Fibroblast of villous mesenchyme (primary cell): ENCODE data around the gene TRPV3. TPM values are rescaled to one million over a fixed set of nuclear protein-coding genes. Genes with fewer than 3 reads are reported as not detected.
"Not testable (repeated sequence)": the region's sequence is repeated elsewhere in the genome, so short reads cannot be mapped to it uniquely, and the experiment has no call there.

Source experiments
- DNase-seq: peaks from one replicate; pipeline ENCODE4 v3.0.0-alpha.2; 2010; ENCODE audit warnings: low read depth
- H3K4me3 ChIP-seq: 2 replicates; pipeline ENCODE4 v1.5.1; 2011; ENCODE audit warnings: low read depth, mild to moderate bottlenecking, low read length
- total RNA-seq: library from RNA; depleted of rRNA; stranded (reverse); fragments of >200 nt; gene quantifications from 2 replicates; pipeline ENCODE4 v1.2.3, GENCODE V29; 2012
- TF ChIP-seq, protein P1 (sequence below): IDR thresholded peaks from 2 replicates; pipeline ENCODE4 v1.5.1; 2012; ENCODE audit warnings: low read depth, mild to moderate bottlenecking, low read length; ENCODE audit not compliant: insufficient read depth

The TRPV3 gene
- total RNA-seq, 1 donor = 0.43 TPM

DNA sequence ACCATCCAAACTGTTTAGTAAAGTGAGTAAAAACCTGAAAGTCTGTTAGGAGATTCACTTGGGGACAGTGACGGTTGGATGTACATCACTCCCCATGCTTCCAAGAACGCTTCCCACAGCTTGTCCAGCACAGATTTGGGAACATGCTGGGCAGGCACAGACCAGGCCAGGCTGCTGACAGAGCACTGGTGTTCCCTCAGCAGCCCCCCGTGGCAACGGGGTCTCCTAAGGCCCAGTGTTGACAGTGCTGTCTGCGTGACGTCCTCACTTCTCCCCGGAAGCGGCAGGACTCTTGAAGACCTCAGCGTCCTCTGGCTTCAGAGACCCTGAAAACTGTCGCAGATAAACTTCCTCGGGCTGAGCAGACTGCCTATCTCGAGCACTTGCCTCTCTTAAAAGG, 8.9 kb upstream of the TRPV3 start:
- TF ChIP-seq, protein P1, sequence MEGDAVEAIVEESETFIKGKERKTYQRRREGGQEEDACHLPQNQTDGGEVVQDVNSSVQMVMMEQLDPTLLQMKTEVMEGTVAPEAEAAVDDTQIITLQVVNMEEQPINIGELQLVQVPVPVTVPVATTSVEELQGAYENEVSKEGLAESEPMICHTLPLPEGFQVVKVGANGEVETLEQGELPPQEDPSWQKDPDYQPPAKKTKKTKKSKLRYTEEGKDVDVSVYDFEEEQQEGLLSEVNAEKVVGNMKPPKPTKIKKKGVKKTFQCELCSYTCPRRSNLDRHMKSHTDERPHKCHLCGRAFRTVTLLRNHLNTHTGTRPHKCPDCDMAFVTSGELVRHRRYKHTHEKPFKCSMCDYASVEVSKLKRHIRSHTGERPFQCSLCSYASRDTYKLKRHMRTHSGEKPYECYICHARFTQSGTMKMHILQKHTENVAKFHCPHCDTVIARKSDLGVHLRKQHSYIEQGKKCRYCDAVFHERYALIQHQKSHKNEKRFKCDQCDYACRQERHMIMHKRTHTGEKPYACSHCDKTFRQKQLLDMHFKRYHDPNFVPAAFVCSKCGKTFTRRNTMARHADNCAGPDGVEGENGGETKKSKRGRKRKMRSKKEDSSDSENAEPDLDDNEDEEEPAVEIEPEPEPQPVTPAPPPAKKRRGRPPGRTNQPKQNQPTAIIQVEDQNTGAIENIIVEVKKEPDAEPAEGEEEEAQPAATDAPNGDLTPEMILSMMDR = no peak
- H3K4me3 ChIP-seq = no peak overlapping the region
- DNase-seq = no peak

DNA sequence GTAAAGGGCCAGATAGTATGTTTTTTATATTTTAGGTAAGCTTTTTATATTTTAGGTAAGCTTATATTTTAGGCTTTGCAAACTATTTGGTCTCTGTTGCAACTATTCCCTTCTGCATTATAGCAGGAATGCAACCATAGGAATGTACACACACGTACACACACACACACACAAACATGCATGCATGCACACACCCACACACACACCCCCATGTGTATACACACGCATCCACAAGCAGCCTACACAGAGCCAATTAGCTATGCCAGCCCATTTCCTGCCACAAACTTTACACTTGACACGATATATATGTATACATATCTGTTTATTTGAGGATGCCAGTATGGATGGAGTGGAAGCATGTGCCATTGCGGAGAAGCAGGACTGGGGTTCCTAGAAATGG, 7.5 kb upstream of the TRPV3 start:
- DNase-seq = no peak
- TF ChIP-seq, protein P1 = no peak
- H3K4me3 ChIP-seq = no peak overlapping the region

DNA sequence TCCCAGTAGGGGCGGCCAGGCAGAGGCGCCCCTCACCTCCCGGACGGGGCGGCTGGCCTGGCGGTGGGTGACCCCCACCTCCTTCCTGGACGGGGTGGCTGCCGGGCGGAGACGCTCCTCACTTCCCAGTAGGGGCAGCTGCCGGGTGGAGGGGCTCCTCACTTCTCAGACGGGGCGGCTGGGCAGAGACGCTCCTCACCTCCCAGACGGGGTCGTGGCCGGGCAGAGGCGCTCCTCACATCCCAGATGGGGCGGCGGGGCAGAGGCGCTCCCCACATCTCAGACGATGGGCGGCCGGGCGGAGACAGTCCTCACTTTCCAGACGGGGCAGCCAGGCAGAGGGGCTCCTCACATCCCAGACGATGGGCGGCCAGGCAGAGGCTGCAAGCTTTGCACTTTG, 6.6 kb upstream of the TRPV3 start:
- H3K4me3 ChIP-seq, DNase-seq: not testable (repeated sequence)

DNA sequence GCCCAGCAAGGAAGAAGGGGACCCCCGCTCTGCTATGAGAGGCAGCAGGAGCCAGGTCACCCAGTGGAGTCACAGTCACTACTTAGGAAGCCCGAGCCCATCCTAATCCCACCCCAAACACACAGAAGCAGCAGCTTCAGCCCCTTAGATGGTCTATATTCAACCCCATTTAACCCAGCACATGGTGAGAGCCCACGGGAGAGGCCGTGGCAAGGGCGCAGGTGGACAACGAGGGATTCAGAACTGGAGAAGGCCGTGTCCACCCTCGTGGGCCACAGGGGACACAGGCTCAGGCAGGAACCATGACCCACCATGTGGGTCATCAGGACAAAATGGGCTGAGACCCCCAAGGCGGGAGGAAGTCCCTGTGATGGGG, 1.6 kb upstream of the TRPV3 start:
- TF ChIP-seq, protein P1 = no peak

DNA sequence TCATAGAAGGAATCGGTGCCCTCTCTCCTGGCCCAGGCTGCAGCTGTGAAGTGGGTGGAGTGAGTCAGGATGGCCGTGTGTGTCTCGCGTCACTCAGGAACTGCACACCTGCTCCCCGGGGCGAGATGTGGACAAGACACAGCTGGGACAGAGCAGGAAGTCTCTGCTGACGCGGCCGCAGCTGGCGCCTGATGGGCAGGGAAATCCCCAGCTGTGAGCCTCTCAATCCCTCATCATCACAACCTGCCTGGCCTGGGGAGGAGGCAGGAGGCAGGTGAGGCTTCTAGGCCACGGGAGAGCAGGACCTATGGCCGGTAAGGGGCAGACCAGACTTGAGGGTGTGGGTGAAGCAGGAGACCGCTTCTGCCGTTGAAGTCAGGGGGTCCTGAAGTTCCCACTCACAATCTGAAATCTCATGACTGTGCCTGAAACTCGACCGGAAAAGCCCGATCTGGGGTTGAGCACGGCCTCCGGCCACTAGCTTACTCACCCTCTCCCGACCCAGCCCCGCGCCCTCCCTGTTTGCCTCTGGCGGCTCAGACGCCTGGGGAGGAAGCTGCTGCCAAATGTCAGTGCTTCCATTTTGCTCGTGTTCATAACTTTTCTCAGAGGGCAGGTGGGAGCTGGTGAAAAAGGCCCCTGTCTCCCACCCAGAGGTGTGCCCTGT, 1.1 kb upstream of the TRPV3 start:
- DNase-seq = peak; percentile 69
- TF ChIP-seq, protein P1 = no peak

More for the DNA sequence above, 1.6 kb upstream of the TRPV3 start:
- no peak overlapping the region for H3K4me3 ChIP-seq
- no peak for DNase-seq

DNA sequence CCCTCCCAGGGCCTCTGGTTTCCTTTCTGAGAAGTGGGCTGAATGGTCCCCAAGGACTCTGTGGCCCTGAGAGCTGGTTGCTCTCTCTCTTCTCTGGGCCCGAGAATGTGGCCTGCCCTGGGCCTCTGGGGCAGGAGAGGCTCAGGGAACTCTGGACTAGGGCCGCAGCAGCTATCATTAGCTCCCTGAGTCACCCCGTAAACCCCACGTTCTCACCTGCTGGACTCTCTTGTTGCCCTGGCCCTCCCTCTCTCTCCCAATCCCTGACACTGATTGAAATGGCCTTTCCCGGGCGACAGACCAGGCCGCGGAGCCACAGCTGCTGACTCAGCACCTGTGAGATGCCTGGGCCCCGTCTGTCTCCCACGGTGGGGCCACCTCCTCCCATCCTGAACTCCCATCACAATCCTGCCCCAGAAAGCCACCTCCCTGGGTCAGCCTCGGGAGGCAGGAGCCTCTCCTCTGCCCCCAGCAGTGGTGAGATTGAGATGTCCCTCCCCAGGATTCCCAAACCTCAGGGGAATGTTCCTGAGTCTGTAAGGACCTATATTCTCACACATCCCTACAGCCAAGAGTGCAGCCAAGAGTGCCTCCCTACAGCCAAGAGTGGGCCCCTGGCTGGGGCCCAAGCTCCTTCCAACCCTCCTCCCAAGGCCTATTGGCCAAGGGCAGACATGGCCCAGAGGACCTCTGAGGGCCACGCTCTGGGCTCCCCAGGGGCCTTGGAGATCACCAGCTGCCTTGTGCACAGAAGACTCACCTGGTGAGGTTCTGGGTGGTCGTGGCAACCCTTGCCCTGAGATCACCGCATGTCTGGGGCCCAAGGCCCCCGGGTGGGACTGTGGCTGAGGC, 470 bp downstream of the TRPV3 start:
- DNase-seq = no peak
- no peak overlapping the region for H3K4me3 ChIP-seq
- TF ChIP-seq, protein P1 = no peak

More for the DNA sequence above, 1.1 kb upstream of the TRPV3 start:
- no peak overlapping the region for H3K4me3 ChIP-seq

DNA sequence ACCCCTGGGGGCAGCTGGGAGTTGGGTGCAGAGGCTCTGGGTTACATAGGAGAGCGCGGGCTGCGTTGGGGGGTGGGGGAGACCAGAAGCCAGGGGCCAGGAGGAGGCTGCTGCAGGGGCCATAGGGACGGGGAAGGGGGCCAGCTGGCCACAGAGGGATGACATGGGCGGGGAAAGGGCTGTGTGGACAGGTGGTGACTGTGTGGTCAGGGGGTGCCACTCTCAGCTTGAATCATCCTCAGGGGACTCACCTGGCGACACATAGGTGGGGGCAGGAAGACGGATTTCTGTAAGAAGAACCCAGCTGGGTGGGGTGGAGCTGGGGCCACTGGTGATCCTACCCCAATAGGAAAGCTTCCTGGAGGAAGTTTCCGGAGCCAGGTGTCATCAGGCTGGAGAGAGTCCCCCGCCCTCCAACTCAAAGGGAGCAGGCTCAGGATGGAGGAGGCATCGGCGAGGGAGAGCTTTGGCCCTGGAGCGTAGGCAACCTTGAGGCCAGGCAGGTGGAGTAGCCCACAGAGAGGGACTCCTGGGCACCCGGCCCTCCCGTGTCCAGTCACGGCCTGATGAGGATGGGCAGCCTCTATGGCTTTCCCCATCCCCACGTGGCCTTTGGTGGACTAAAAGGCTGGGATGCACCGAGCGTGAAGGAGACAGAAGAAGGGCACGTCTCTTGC, 1.2 kb downstream of the TRPV3 start:
- no peak overlapping the region for H3K4me3 ChIP-seq
- no peak for DNase-seq
- TF ChIP-seq, protein P1 = no peak
